K562 (cell line): Measurements from ENCODE around the gene GMIP. TPM values are rescaled to one million over a fixed set of nuclear protein-coding genes. Genes with fewer than 3 reads are reported as not detected.
A peak's percentile ranks its signal among the peaks of the same experiment; 100 is the strongest.

Source experiments
- ATAC-seq: fragments of 200-7000 bp; cut with Tn5 transposase; 3 replicates; pipeline ENCODE4 v1.9.1; 2020; ENCODE audit warnings: moderate library complexity
- BruUV-seq: library from RNA; stranded (reverse); fragments of 400-500 nt; replicated peaks from 2 replicates; lab custom pipeline; 2021; lab: Mats Ljungman, UMichigan
- CTCF ChIA-PET: fragments of 300-600 bp; formaldehyde crosslinking; extraction: SDS; loops from one replicate; lab custom pipeline; 2021; ENCODE audit warnings: low intra/inter-chr PET ratio; lab: Yijun Ruan, JAX
- POLR2A ChIA-PET: fragments of 300-600, 350-650 bp; sonication (Branson Sonifier 250); formaldehyde crosslinking; extraction: SDS; loops from one replicate; lab custom pipeline; 2021; ENCODE audit warnings: antibody characterized with exemption, inconsistent platforms; lab: Yijun Ruan, JAX
- DNase-seq, 4 experiments: peaks; one replicate each; pipeline versions ENCODE4 v3.0.0 to v3.0.0-alpha.2; 2011 to 2018; ENCODE audit warnings: low spot score in 3 of 4, mixed read lengths in 3 of 4; ENCODE audit errors: extremely low read depth in 1 of 4
- FAIRE-seq: peaks from 2 replicates; lab custom pipeline; 2011; peaks lifted over from hg19 to GRCh38; lab: Jason Lieb, UNC
- H2AFZ ChIP-seq: 2 replicates; pipeline ENCODE4 v1.6.0; 2011; ENCODE audit warnings: low read depth, low read length, control low read depth, inconsistent platforms
- H3K27ac ChIP-seq: fragments of 200-600 bp; 3 replicates; pipeline ENCODE4 v1.8.0; 2011; ENCODE audit warnings: low read depth, mild to moderate bottlenecking, control low read depth, inconsistent platforms, low read length, moderate library complexity, mixed read lengths; ENCODE audit errors: extremely low read depth
- H3K27me3 ChIP-seq, 2 experiments: fragments of 300-600 bp in 1 of 2; 2 replicates in 1 of 2; 3 replicates in 1 of 2; pipeline versions ENCODE4 v1.6.0 to v1.8.0; 2011; ENCODE audit warnings: inconsistent platforms in 2 of 2, low read length in 2 of 2, mild to moderate bottlenecking in 1 of 2, mixed read lengths in 1 of 2, moderate library complexity in 1 of 2; ENCODE audit not compliant: control insufficient read depth in 2 of 2, insufficient read depth in 2 of 2
- H3K36me3 ChIP-seq: fragments of 300-600 bp; 3 replicates; pipeline ENCODE4 v1.8.0; 2011; ENCODE audit warnings: mild to moderate bottlenecking, low read length, inconsistent platforms; ENCODE audit not compliant: control insufficient read depth, insufficient read depth
- H3K4me1 ChIP-seq, 2 experiments: fragments of 200-600 bp in 1 of 2; replicated peaks in 1 of 2; 2 replicates in 1 of 2; 3 replicates in 1 of 2; pipeline versions ENCODE4 v1.5.1 to v1.8.0; 2011; ENCODE audit warnings: inconsistent platforms in 2 of 2, low read length in 2 of 2, mild to moderate bottlenecking in 1 of 2, mixed read lengths in 1 of 2, moderate library complexity in 1 of 2; ENCODE audit not compliant: control insufficient read depth in 2 of 2, insufficient read depth in 2 of 2
- H3K4me2 ChIP-seq: 2 replicates; pipeline ENCODE4 v1.6.1; 2011; ENCODE audit warnings: low read length, control low read depth, inconsistent platforms, mixed read lengths; ENCODE audit not compliant: insufficient read depth
- H3K4me3 ChIP-seq: fragments of 200-600 bp; sonication (generic), shearing (Covaris generic); 2 replicates; pipeline ENCODE4 v1.5.1; 2016; ENCODE audit warnings: control low read depth, inconsistent platforms
- H3K79me2 ChIP-seq: fragments of 200-600 bp; 3 replicates; pipeline ENCODE4 v1.8.0; 2011; ENCODE audit warnings: low read length, inconsistent platforms; ENCODE audit not compliant: control insufficient read depth, insufficient read depth
- H3K9ac ChIP-seq, 2 experiments: 2 replicates each; pipeline versions ENCODE4 v1.6.0 to v1.6.1; 2011; ENCODE audit warnings: low read depth in 2 of 2, low read length in 2 of 2, control low read depth in 1 of 2, inconsistent platforms in 1 of 2, mild to moderate bottlenecking in 1 of 2, mixed read lengths in 1 of 2; ENCODE audit not compliant: insufficient read depth in 1 of 2
- H3K9me1 ChIP-seq: one replicate; pipeline ENCODE4 v1.6.0; 2011; ENCODE audit warnings: inconsistent platforms, mild to moderate bottlenecking, low read length, moderate library complexity; ENCODE audit not compliant: control insufficient read depth, insufficient read depth
- H3K9me3 ChIP-seq: replicated peaks from 2 replicates; pipeline ENCODE4 v1.5.1; 2011; ENCODE audit warnings: low read depth, low read length, inconsistent platforms; ENCODE audit not compliant: control insufficient read depth, insufficient read depth
- H4K20me1 ChIP-seq: replicated peaks from 2 replicates; pipeline ENCODE4 v1.6.1; 2011; ENCODE audit warnings: low read length, inconsistent platforms, mixed read lengths; ENCODE audit not compliant: control insufficient read depth, insufficient read depth
- BRCA1 ChIP-seq, 2 experiments: fragments of 450-650 bp in 1 of 2; sonication (generic) in 1 of 2; formaldehyde crosslinking in 1 of 2; IDR thresholded peaks; 2 replicates each; pipeline versions ENCODE4 v1.5.0 to v1.6.1; 2017 to 2020; ENCODE audit warnings: mild to moderate bottlenecking in 1 of 2, missing genetic modification reagents in 1 of 2
- BRD4 ChIP-seq: fragments of 200-600 bp; sonication (generic); IDR thresholded peaks from 2 replicates; pipeline ENCODE4 v1.6.1; 2017; ENCODE audit warnings: inconsistent platforms
- DPF2 ChIP-seq: fragments of 450-650 bp; IDR thresholded peaks from 2 replicates; pipeline ENCODE4 v1.6.1; 2016
- HOXB6 ChIP-seq: fragments of 250-450 bp; sonication (Bioruptor Pico); IDR thresholded peaks from 2 replicates; pipeline ENCODE4 v1.5.1; 2022; ENCODE audit warnings: mild to moderate bottlenecking, borderline replicate concordance
- IRF2 ChIP-seq: sonication (generic); formaldehyde crosslinking; IDR thresholded peaks from 2 replicates; pipeline ENCODE4 v1.8.1; 2022; ENCODE audit warnings: mild to moderate bottlenecking, missing genetic modification reagents
- MYC ChIP-seq, 2 experiments: fragments of 250-450 bp in 1 of 2; sonication (Bioruptor Pico) in 1 of 2; IDR thresholded peaks; 2 replicates each; pipeline versions ENCODE4 v1.5.1 to v1.6.1; 2012 to 2021; ENCODE audit warnings: low read depth in 2 of 2, borderline replicate concordance in 1 of 2, improper control_type of control experiment in 1 of 2, low read length in 1 of 2, mild to moderate bottlenecking in 1 of 2, moderate library complexity in 1 of 2
- NR3C1 ChIP-seq: sonication (generic); formaldehyde crosslinking; IDR thresholded peaks from 2 replicates; pipeline ENCODE4 v1.8.1; 2022; ENCODE audit warnings: missing genetic modification reagents
- PHB2 ChIP-seq: fragments of 450-650 bp; IDR thresholded peaks from 2 replicates; pipeline ENCODE4 v1.6.1; 2017; ENCODE audit warnings: low read depth
- PYGO2 ChIP-seq: fragments of 450-650 bp; IDR thresholded peaks from 2 replicates; pipeline ENCODE4 v1.6.1; 2016; ENCODE audit warnings: mild to moderate bottlenecking, missing genetic modification characterization, moderate library complexity, missing compliant biosample characterization
- RBFOX2 ChIP-seq: fragments of 200-400 bp; formaldehyde crosslinking; IDR thresholded peaks from 2 replicates; pipeline ENCODE4 v1.6.1; 2017; ENCODE audit warnings: low read depth, mild to moderate bottlenecking, low read length, moderate library complexity
- RFX7 ChIP-seq: fragments of 250-450 bp; sonication (Bioruptor Pico); IDR thresholded peaks from 2 replicates; pipeline ENCODE4 v1.5.1; 2021; ENCODE audit warnings: mild to moderate bottlenecking
- ZMIZ1 ChIP-seq, 2 experiments: fragments of 150-350 bp in 1 of 2; IDR thresholded peaks; 2 replicates each; pipeline ENCODE4 v1.6.1; 2012 to 2016; ENCODE audit warnings: low read depth in 2 of 2, low read length in 2 of 2, mild to moderate bottlenecking in 1 of 2, moderate library complexity in 1 of 2
- ZNF766 ChIP-seq: fragments of 200-800 bp; sonication (Bioruptor generic); conservative IDR thresholded peaks from 2 replicates; pipeline ENCODE4 v1.6.1; 2016; ENCODE audit warnings: missing genetic modification characterization, missing compliant biosample characterization
- WGBS: fragments of 100-300 bp; shearing (Covaris generic); methylation state at CpG from one replicate; pipeline ENCODE4 v1.1.6; 2016; ENCODE audit warnings: low coverage, mixed read lengths; ENCODE audit not compliant: insufficient coverage; ENCODE audit errors: missing lambda C conversion rate; 5-methylcytosine and 5-hydroxymethylcytosine counted together
- in situ Hi-C: fragments of 300-500 bp; cut with MboI; formaldehyde crosslinking; loops from 4 replicates; pipeline ENCODE4 v1.15.0; 2018; ENCODE audit warnings: inconsistent platforms, mixed read lengths
- intact Hi-C: fragments of 100-400 bp; cut with micrococcal nuclease; formaldehyde crosslinking; loops from 2 replicates; pipeline ENCODE4 v1.14.2; 2022
- polyA plus RNA-seq, 8 experiments: library from polyadenylated mRNA; depleted of rRNA in 4 of 8; stranded (reverse) in 5 of 8; unstranded in 3 of 8; fragments of >200 nt; fragmentation: Nextera tagmentation in 2 of 8; fragmentation: Illumina TruSeq in 1 of 8; extraction: Ambion mirVana in 2 of 8; extraction: Trizol in 1 of 8; gene quantifications; 2 replicates each; pipeline versions ENCODE4 v1.2.1 to v1.2.3, GENCODE V29; 2011 to 2014; ENCODE audit warnings: inconsistent platforms in 1 of 8, missing spikeins in 1 of 8
- total RNA-seq, 7 experiments: library from RNA; depleted of rRNA in 6 of 7; stranded (reverse); fragments of >200 nt in 6 of 7; fragmentation: Illumina TruSeq in 2 of 7; extraction: Trizol in 2 of 7; gene quantifications; 2 replicates each; pipeline versions ENCODE4 v1.2.1 to v1.2.3, GENCODE V29; 2011 to 2021; ENCODE audit warnings: low replicate concordance in 1 of 7
- TF ChIP-seq, protein P1 (sequence below): conservative IDR thresholded peaks from 2 replicates; pipeline ENCODE4 v1.6.1; 2011; ENCODE audit warnings: low read depth, mild to moderate bottlenecking, low read length; ENCODE audit not compliant: control insufficient read depth
- TF ChIP-seq, protein P2 (sequence below): fragments of 250-450 bp; sonication (Bioruptor Pico); IDR thresholded peaks from 2 replicates; pipeline ENCODE4 v1.8.0; 2021; ENCODE audit warnings: moderate library complexity, mild to moderate bottlenecking, inconsistent platforms
- TF ChIP-seq, protein P3 (sequence below): fragments of 250-450 bp; sonication (Bioruptor Pico); IDR thresholded peaks from 2 replicates; pipeline ENCODE4 v1.5.0; 2021

Gene GMIP
- total and polyA plus RNA-seq, 9 of the 15 experiments (the other 6 are each of a cell fraction or from before 2014, with no cell fraction given): 0.14 to 15.8 (median 3.2) TPM

- POLR2A ChIA-PET: interaction anchor here (0.9 kb wide), 1 partner anchor 68 kb away, joined by 7 read pairs; no protein-coding TSS in a partner anchor
- WGBS: 34% methylated on average over 21 of the region's 21 CpGs
- H3K9me3 ChIP-seq: no peaks in the 10 kb centered on the region
- peak overlapping the region; percentile 42; the same call in 1 of the 2 replicates for H2AFZ ChIP-seq
- FAIRE-seq (no peak), DNase-seq (no peak), ATAC-seq (no peak)
- H3K27me3 ChIP-seq: no peaks in the 10 kb centered on the region; a peak in 1 of 5 replicates
- BruUV-seq: no TSS peak
- no peak overlapping the region for H3K27ac ChIP-seq
- H3K9me1 ChIP-seq: no peaks in the 10 kb centered on the region
- H3K36me3 ChIP-seq: no peaks in the 10 kb centered on the region
- CTCF ChIA-PET: no interaction called here
- no peaks in the 10 kb centered on the region for H4K20me1 ChIP-seq
- H3K4me1 ChIP-seq: peaks cover 7 to 28% of the 10 kb centered on the region in 2 experiments
- in situ Hi-C loops (no loop called here), intact Hi-C loops (no loop called here)
- 0 out of 4 replicates have a peak overlapping the region, but pooled peaks of 1 of the 2 experiments have one; percentile 58 for H3K9ac ChIP-seq
- H3K79me2 ChIP-seq: no peaks in the 10 kb centered on the region
- H3K4me2 ChIP-seq: no peak overlapping the region; the same call in 1 of the 2 replicates
- H3K4me3 ChIP-seq: no peak overlapping the region; the same call in 1 of the 2 replicates
- TF ChIP-seq NR3C1 (CRISPR knock-in tag): no peak
- TF ChIP-seq, protein P1, sequence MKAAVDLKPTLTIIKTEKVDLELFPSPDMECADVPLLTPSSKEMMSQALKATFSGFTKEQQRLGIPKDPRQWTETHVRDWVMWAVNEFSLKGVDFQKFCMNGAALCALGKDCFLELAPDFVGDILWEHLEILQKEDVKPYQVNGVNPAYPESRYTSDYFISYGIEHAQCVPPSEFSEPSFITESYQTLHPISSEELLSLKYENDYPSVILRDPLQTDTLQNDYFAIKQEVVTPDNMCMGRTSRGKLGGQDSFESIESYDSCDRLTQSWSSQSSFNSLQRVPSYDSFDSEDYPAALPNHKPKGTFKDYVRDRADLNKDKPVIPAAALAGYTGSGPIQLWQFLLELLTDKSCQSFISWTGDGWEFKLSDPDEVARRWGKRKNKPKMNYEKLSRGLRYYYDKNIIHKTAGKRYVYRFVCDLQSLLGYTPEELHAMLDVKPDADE: no peak
- TF ChIP-seq, protein P2, sequence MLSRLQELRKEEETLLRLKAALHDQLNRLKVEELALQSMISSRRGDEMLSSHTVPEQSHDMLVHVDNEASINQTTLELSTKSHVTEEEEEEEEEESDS (CRISPR knock-in tag): no peak
- TF ChIP-seq PHB2: no peak
- TF ChIP-seq MYC (IDR thresholded peaks at IDR 0.05; ENCODE audit: low read depth, low read length): no peak
- no peak for TF ChIP-seq MYC (CRISPR knock-in tag; IDR thresholded peaks at IDR 0.05; ENCODE audit: borderline replicate concordance, low read depth)
- no peak for TF ChIP-seq RFX7
- no peak for TF ChIP-seq RBFOX2
- no peak for TF ChIP-seq BRD4
- TF ChIP-seq DPF2: no peak
- no peak for TF ChIP-seq HOXB6
- TF ChIP-seq PYGO2: no peak
- no peak for TF ChIP-seq IRF2
- no peak for TF ChIP-seq BRCA1 (IDR thresholded peaks at IDR 0.05)
- no peak for TF ChIP-seq BRCA1 (CRISPR knock-in tag; IDR thresholded peaks at IDR 0.05)
- no peak for TF ChIP-seq ZNF766
- TF ChIP-seq, protein P3, sequence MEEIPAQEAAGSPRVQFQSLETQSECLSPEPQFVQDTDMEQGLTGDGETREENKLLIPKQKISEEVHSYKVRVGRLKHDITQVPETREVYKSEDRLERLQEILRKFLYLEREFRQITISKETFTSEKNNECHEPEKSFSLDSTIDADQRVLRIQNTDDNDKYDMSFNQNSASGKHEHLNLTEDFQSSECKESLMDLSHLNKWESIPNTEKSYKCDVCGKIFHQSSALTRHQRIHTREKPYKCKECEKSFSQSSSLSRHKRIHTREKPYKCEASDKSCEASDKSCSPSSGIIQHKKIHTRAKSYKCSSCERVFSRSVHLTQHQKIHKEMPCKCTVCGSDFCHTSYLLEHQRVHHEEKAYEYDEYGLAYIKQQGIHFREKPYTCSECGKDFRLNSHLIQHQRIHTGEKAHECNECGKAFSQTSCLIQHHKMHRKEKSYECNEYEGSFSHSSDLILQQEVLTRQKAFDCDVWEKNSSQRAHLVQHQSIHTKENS: no peak
- TF ChIP-seq ZMIZ1 (IDR thresholded peaks at IDR 0.05; ENCODE audit: low read depth in 2 of 2, low read length in 2 of 2): no peak
Observed at GRCh38 chr19:19619181-19619848, 24.1 kb downstream of the GMIP start.
